ENCODE results near the gene WDR27. TPM values are rescaled to one million over a fixed set of nuclear protein-coding genes. Genes with fewer than 3 reads are reported as not detected.

Gene WDR27
- polyA plus RNA-seq, 2 of the 4 experiments (the other 2 are of a cell fraction): 18.9 to 36.1 TPM

- DNase-seq (ENCODE audit: low read depth in 1 of 2, low spot score in 1 of 2) (no peak), FAIRE-seq (no peak), ATAC-seq (no peak)
- WGBS (ENCODE audit: missing lambda C conversion rate): 65% methylated on average over 13 of the region's 14 CpGs
- no peak for TF ChIP-seq JUN (IDR thresholded peaks at IDR 0.05)
- no peak for TF ChIP-seq NFE2L2 (conservative IDR thresholded peaks at IDR 0.05; ENCODE audit: low read length)
- TF ChIP-seq JUNB (IDR thresholded peaks at IDR 0.05): no peak
- no peak for TF ChIP-seq TFCP2L1 (CRISPR knock-in tag; IDR thresholded peaks at IDR 0.05)
- no peak for TF ChIP-seq PBX3 (IDR thresholded peaks at IDR 0.05)
- no peak for TF ChIP-seq POLR2AphosphoS2 (conservative IDR thresholded peaks at IDR 0.05; ENCODE audit: low read length)
- no peak for TF ChIP-seq BHLHE40 (IDR thresholded peaks at IDR 0.05; ENCODE audit: low read depth, low read length)
- TF ChIP-seq RNF2 (IDR thresholded peaks at IDR 0.05; ENCODE audit: borderline replicate concordance, low read depth): no peak
- TF ChIP-seq MAFK (IDR thresholded peaks at IDR 0.05; ENCODE audit: partially characterized antibody): no peak
- no peak for TF ChIP-seq ZNF302 (CRISPR knock-in tag; IDR thresholded peaks at IDR 0.05)
- TF ChIP-seq HMGXB4 (CRISPR knock-in tag; IDR thresholded peaks at IDR 0.05; ENCODE audit: borderline replicate concordance): no peak
- TF ChIP-seq MAZ (IDR thresholded peaks at IDR 0.05; ENCODE audit: borderline replicate concordance, low read depth, low read length): no peak
- no peak for TF ChIP-seq ESRRA (IDR thresholded peaks at IDR 0.05; ENCODE audit: borderline replicate concordance, low read length)
- no peak for TF ChIP-seq BCL3 (IDR thresholded peaks at IDR 0.05)
- TF ChIP-seq HEYL (CRISPR knock-in tag; IDR thresholded peaks at IDR 0.05): no peak
- no peak for TF ChIP-seq KDM1A (IDR thresholded peaks at IDR 0.05; ENCODE audit: low read depth)
- H3K9me3 ChIP-seq: no peaks in the 10 kb centered on the region
- no peaks in the 10 kb centered on the region for H3K4me1 ChIP-seq
- H3K4me3 ChIP-seq: no peak overlapping the region
- H3K4me2 ChIP-seq: no peak overlapping the region
- CTCF ChIA-PET: no interaction called here
- POLR2A ChIA-PET: no interaction called here
- no peak overlapping the region for H3K27ac ChIP-seq
Measured at GRCh38 chr6:169421586-169422264, 280.1 kb downstream of the WDR27 start.

- no peak for ATAC-seq
- no peak overlapping the region for H3K4me2 ChIP-seq
- ChIA-PET POLR2A (no interaction called here), CTCF (interaction anchor here (0.6 kb wide), 1 partner anchor 25 kb away, joined by 3 read pairs; no protein-coding TSS in a partner anchor)
- H3K9me3 ChIP-seq: no peaks in the 10 kb centered on the region
- TF ChIP-seq HEYL (CRISPR knock-in tag; IDR thresholded peaks at IDR 0.05) (no peak), EHF (CRISPR knock-in tag; IDR thresholded peaks at IDR 0.05) (no peak), ZSCAN20 (CRISPR knock-in tag; IDR thresholded peaks at IDR 0.05) (no peak), KDM1A (IDR thresholded peaks at IDR 0.05; ENCODE audit: low read depth) (no peak), CHD4 (IDR thresholded peaks at IDR 0.05; ENCODE audit: borderline replicate concordance) (no peak), HDAC2 (IDR thresholded peaks at IDR 0.05) (no peak), KDM5A (IDR thresholded peaks at IDR 0.05) (no peak), FOSL2 (IDR thresholded peaks at IDR 0.05) (no peak), FOSL2 (CRISPR knock-in tag; IDR thresholded peaks at IDR 0.05) (no peak), SREBF2 (IDR thresholded peaks at IDR 0.05) (no peak), HOXB13 (CRISPR knock-in tag; IDR thresholded peaks at IDR 0.05; ENCODE audit: low read depth) (no peak), REST (IDR thresholded peaks at IDR 0.05) (no peak), MAZ (IDR thresholded peaks at IDR 0.05; ENCODE audit: borderline replicate concordance, low read depth, low read length) (no peak)
- no peak for DNase-seq (ENCODE audit: low read depth in 1 of 2, low spot score in 1 of 2)
- no peak overlapping the region for H3K4me3 ChIP-seq
- no peak for FAIRE-seq
- WGBS (ENCODE audit: missing lambda C conversion rate): 87% methylated on average over 12 of the region's 15 CpGs
- H3K4me1 ChIP-seq: no peaks in the 10 kb centered on the region
- no peak overlapping the region for H3K27ac ChIP-seq
Measured at GRCh38 chr6:169420912-169421543, 280.8 kb downstream of the WDR27 start.
